Measurements from ENCODE around the gene GTF3C1.
"Not testable (repeated sequence)": the region's sequence is repeated elsewhere in the genome, so short reads cannot be mapped to it uniquely, and the experiment has no call there.

GTF3C1 gene, protein sequence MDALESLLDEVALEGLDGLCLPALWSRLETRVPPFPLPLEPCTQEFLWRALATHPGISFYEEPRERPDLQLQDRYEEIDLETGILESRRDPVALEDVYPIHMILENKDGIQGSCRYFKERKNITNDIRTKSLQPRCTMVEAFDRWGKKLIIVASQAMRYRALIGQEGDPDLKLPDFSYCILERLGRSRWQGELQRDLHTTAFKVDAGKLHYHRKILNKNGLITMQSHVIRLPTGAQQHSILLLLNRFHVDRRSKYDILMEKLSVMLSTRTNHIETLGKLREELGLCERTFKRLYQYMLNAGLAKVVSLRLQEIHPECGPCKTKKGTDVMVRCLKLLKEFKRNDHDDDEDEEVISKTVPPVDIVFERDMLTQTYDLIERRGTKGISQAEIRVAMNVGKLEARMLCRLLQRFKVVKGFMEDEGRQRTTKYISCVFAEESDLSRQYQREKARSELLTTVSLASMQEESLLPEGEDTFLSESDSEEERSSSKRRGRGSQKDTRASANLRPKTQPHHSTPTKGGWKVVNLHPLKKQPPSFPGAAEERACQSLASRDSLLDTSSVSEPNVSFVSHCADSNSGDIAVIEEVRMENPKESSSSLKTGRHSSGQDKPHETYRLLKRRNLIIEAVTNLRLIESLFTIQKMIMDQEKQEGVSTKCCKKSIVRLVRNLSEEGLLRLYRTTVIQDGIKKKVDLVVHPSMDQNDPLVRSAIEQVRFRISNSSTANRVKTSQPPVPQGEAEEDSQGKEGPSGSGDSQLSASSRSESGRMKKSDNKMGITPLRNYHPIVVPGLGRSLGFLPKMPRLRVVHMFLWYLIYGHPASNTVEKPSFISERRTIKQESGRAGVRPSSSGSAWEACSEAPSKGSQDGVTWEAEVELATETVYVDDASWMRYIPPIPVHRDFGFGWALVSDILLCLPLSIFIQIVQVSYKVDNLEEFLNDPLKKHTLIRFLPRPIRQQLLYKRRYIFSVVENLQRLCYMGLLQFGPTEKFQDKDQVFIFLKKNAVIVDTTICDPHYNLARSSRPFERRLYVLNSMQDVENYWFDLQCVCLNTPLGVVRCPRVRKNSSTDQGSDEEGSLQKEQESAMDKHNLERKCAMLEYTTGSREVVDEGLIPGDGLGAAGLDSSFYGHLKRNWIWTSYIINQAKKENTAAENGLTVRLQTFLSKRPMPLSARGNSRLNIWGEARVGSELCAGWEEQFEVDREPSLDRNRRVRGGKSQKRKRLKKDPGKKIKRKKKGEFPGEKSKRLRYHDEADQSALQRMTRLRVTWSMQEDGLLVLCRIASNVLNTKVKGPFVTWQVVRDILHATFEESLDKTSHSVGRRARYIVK (N-terminal part only)

GRCh38 chr16:27549746-27550581, at the start of gene GTF3C1, which contains the start of gene KATNIP:
Gene GTF3C1 (minus strand): TSS chr16:27549913. CDS start chr16:27549890, 23 bp downstream.
Gene KATNIP (plus strand): TSS chr16:27550144. CDS start chr16:27550171, 27 bp downstream.
- peak; percentile 94 for FAIRE-seq

DNA sequence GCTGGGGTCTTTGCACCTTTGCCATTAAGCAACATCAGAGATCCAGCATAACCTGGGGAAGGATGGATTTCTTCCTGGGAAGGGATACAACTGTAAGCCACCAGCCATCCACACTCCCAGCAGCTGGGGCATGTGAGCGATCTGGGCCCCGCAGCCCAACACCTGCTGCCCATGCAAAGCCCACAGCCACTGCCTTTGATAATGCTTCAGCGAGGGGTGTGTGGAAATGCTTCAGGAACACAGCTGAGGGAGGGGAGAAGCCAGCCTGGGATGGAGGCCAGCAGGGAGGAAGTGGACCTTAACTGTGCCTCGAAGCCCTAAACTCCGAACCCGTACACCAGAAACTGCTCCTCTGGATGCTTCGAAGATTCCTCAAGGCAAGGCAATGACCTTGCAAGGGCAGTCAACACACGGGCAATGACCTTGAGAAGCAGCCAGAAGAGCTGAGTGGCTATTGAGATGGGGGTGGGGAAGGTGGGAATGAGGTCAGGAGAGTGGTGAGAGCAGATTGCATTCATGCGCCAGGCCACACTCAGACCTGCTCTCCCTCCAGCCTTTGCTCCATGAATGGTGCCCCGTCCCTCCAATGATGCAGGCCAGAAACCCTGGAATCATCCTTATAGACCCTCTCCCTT, 49.3 kb upstream of the GTF3C1 start:
- no peak for FAIRE-seq

DNA sequence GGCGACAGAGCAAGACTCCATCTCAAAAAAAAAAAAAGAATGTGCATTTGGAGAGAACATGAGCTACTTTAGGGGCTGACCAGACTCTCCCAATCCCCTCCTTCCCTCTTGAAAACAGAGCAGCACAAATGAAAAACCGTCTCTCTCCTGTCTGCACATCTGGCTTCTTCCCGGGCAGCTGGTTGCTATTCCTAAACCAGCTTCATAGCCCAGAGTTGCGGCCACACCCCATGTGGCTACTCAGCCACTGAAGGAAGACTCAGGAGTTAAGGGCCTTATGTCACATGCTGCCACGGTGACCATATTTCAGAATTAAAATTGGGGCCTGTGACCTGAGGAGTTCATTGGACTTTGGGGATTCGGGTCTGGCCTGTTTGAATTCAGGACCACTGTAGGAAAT, 48.5 kb upstream of the GTF3C1 start:
- no peak for FAIRE-seq

- no peak for FAIRE-seq
These were observed 47.6 kb upstream of the GTF3C1 start for GRCh38 chr16:27597361-27597760.

DNA sequence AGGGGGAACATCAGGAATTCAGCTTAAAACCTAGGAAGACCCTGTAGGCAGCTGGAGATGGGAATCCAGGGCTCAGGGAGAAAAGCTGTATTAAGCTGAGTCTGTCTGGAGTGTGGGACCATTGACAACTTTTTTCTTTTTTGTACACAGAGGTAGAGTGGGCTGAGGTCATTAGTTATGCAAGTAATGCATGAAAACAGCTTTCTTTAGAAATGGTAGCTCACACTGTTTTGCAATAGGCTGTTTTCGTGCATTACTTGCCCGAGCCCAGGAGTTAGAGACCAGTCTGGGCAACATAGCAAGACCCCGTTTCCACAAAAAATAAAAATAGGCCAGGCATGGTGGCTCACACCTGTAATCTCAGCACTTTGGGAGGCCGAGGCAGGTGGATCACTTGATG, 46.7 kb upstream of the GTF3C1 start:
- no peak for FAIRE-seq

DNA sequence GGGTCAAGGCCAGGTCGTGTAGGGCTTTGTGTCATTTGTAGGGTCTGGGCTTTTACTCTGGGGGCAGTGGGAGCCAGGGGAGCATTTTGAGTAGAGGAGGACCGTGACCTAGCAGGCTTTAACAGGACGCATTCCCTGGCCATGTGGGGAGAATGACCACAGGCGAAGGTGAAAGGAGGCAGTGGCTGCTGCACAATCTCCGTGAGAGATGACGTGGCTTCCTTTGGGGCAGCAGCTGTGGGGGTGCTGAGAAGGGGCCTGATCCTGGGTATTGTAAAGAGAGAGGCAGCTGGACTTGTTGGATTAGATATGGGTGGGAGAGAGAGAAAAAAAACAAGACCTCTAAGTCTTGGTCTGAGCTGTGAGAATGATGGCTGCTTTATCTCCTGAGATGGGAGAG, 46.3 kb upstream of the GTF3C1 start:
- FAIRE-seq: no peak

DNA sequence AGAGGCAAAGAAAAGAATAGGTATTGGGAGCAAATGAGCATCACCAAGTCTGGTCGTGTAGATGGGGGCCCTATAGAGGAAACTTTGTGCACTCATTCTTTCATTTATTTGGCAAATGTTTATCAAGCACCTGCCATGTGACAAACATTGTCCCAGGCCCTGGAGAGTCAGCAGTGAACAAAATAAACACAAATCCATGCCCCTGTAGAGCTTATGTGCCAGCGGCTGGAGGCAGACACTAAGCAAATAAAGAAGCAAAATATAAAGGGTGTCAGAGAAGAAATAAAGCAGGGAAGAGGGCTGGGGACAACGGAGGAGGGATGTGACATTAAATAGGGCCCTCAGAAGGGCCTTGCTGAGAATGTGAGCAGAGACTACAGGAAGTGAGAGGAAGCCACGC, 45.8 kb upstream of the GTF3C1 start:
- no peak for FAIRE-seq

DNA sequence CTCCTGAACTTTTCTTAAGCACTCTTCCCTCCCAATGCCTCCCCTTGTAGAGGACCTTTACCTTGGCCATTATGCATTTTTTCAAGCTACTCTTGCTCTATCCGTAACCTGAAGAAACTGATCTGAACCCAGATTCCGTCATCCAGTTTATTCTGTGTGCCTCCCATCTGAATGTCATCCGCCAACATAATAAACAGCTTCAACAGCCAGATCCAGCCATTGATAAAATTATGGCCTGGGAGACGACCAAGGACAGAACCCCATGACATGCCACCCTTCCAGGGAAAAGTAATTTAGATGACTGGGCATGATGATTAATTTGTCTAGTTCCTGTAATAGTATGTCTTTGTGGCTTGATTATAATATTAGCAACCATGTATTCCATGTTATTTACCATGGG, 42.1 kb upstream of the GTF3C1 start:
- FAIRE-seq: no peak

DNA sequence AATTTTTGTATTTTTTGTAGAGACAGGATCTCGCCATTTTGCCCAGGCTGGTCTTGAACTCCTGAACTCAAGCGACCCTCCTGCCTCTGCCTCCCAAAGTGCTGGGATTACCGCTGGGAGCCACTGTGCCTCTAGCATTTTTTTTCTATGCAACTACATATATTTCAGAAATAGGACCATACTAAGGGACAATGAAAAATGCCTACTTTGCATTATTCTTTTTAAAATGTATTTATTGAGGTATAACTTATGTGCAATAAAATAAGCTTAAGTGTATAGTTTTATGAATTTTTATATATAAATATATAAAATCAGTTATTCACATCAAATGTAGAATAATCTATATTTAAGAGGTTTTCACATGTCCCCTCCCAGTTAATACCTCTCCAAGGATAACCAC, 38.3 kb upstream of the GTF3C1 start:
- FAIRE-seq: no peak

GRCh38 chr16:27586711-27587110, 37.0 kb upstream of the GTF3C1 start:
- FAIRE-seq: no peak

DNA sequence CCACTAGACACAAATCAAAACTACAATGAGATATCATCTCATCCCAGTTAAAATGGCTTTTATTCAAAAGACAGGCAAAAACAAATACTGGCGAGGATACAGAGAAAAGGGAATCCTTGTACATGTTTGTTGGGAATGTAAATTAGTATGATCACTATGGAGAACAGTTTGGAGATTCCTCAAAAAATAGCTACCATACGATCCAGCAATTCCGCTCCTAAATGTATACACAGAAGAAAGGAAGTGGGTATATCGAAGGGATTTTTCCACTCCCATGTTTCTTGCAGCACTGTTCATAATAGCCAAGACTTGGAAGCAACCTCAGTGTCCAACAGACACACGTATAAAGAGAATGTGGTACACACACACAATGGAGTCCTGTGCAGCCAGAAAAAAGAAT, 35.5 kb upstream of the GTF3C1 start:
- FAIRE-seq: no peak

DNA sequence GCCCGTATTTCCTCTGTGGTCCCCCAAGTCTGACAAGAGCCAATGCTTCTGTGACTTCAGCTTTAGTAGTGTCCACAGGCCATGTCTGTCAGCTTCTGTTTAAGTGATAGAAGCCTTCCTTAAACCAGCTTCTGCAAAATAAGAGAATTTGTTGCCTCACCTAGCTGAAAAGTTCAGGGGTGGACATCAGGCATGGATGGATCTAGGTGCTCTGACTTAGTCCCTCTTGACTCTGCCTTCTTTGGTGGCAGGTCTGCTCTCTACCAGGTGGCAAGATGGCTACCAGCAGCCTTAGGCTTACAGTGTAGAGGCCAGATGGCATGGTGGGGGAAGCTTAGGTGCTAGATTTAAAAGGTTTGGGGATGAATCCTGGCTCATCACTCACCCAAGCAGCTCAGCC, 33.9 kb upstream of the GTF3C1 start:
- no peak for FAIRE-seq

DNA sequence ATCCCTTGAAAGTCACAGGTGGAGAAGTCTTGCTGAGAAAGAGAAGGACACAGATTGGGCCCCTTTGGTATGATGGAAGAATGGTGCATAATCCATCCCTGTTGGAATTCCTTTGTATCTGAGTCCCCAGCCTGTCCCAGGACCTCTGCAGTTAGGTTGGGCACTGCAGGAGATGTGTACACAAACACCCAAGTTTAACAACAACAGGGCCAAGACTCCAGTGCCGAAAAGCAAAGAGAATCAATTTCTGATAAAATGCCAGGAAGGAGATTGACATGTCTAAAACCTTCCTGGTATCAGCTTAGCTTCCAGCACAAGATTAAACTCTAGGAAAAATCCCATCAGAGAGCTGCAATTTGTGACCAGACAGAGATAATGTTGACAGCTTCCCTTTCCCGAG, 33.2 kb upstream of the GTF3C1 start:
- no peak for FAIRE-seq

DNA sequence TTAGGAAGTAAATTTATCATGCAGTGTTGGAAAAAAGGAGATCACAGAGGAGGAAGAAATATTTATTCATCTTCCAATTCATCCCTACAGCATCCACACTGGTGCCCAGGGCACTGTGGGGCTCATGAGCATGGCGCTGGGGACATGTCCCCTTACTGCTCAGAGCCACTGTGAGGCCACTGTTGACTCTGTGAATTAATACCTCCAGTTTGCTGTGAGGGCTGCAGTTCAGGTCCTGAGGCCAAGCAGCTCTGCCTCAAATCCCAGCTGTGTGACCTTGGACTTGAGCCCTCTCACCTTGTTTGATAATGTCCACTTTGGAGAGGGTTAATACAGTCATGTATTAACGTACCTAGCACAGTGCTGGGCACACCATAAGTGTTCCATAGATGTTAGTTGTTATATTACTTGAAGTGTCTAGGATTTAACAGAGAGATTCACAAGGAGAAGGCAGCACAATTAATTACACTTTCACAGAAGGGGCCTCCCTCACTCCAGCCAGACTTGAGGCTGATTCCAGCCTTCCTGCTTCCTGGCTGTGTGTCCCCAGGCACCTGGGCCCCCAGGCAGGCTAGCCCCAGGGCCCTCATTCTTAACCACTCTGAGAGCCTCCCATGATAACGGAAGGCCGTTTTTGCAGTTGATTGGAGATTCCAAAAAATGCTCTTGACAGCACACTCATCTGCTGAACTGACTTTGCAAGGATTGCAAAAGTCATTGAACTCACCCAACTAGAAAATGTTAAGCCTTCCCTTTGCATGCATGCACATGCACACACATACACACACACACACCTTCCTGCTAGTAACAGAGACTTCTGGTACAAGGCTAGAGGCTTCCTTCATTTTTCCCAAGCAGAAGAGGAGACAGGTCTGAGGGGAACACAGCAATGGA, 29.6 kb upstream of the GTF3C1 start:
- no peak for FAIRE-seq

DNA sequence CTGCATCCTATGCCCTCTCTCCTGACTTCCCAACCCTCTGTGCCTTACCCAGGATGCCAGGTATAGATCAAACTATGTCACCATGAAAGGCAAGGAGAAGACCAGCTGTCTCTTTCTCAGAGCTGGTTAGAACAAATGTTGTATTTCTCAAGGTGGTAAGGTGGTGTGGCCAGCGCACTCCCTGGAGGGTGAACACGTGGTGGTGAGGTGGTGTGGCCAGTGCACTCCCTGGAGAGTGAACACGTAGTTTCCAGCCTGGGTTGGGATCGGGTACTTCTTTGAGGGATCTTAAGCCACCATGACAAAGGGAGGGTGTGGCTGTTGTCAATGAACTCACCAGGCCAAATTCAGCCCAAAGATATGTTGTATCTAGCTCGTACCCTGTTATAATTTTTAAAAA, 27.0 kb upstream of the GTF3C1 start:
- FAIRE-seq: no peak

GRCh38 chr16:27572711-27573110, 23.0 kb upstream of the GTF3C1 start:
- FAIRE-seq: no peak

DNA sequence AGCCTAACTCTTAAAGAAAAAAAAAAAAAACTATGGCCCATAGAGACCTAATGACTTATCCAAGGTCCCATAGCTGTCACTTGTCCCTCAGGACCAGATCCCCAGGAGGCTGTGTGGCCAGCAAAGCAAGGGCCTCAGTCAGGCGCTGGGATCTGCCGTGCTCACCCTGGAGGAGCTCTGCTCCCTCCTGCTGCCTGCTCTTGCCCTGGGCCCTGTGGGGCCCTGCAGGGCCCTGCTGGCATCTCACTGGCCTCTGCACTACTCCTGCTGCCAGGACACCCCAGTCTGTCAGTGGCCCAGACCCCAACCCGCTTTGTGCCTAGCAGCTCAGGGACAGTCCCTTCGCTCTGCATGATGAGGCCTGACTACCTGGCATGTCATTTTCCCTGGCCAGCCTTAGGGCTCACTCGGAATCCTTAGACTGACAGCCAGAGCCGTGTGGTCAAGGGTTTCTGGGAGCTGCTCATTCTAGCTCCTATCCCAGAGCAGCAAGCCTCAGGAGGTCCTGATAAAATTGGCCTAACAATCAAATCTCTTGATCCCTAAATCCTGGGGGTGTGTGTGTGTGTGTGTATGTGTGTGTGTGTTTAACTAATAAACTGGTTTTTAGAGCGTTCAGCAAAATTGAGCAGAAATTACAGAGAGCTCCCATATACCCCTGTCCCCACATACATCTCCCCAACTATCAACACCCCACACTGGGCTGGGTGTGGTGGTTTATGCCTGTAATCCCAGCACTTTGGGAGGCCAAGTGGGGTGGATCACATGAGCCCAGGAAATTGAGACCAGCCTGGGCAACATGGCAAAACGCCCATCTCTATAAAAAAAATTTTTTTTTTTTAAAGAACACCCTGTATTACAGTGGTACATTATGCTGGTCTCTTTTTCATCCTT, 22.0 kb upstream of the GTF3C1 start:
- no peak for FAIRE-seq

GRCh38 chr16:27570986-27571385, 21.3 kb upstream of the GTF3C1 start:
- not testable (repeated sequence) for FAIRE-seq

- no peak for FAIRE-seq
These were observed 18.4 kb upstream of the GTF3C1 start for GRCh38 chr16:27568077-27568476.

All from G401.6 (cell line).